Lower leg skin (tissue), 3 donors: ENCODE measurements around the gene RTN4RL1.

Experiments used
- POLR2A ChIP-seq, 2 donors: fragments of 450-650 bp; IDR thresholded peaks; one replicate each; pipeline ENCODE4 v1.6.1; 2016 to 2017; ENCODE audit warnings: antibody characterized with exemption in 2 of 2, mild to moderate bottlenecking in 1 of 2, moderate library complexity in 1 of 2
- TF ChIP-seq, protein P1 (sequence below), 3 donors: fragments of 450-650 bp; IDR thresholded peaks; one replicate each; pipeline ENCODE4 v1.5.1; 2016; ENCODE audit warnings: antibody characterized with exemption in 3 of 3, mild to moderate bottlenecking in 3 of 3, moderate library complexity in 2 of 3

DNA sequence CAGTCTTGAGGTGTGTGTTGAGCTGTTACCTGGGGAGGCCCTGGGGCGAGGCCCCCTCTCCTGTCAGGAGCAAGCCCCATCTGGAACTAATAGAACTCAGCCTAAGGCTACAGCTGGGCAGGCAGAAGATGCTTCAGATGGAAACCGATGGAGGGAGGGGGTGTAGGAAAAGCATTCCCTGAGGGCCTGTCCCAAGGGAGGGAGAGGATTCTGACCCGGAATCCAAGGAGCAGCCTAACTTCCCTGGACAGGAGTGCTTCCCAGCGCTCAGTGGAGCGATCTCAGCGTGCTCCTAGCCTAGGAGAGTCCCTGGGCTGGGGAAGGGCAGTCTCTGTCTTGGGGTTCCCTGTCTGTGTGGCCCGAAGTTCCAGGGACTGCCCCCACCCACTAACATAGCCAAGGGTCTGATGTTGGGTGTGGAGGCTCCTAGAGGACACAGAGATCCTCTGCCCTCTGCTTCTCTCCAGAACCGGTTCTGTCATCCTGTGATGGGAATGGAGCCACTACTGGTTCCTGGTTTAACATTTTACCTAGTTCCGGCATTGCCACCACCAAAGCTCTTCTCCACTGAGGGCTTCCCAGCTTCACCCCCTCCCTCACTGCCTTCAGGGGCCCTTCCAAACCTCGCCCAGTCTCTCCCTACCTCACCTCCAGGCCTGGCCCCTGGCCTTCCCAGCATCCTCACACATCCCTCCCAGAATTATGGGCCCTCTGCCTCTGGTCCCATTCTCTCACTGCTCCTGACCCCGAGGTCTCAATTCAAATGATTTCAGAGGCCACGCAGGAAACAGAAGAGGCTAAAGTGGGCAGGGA is 58.7 kb downstream of the RTN4RL1 start:
- TF ChIP-seq, protein P1, sequence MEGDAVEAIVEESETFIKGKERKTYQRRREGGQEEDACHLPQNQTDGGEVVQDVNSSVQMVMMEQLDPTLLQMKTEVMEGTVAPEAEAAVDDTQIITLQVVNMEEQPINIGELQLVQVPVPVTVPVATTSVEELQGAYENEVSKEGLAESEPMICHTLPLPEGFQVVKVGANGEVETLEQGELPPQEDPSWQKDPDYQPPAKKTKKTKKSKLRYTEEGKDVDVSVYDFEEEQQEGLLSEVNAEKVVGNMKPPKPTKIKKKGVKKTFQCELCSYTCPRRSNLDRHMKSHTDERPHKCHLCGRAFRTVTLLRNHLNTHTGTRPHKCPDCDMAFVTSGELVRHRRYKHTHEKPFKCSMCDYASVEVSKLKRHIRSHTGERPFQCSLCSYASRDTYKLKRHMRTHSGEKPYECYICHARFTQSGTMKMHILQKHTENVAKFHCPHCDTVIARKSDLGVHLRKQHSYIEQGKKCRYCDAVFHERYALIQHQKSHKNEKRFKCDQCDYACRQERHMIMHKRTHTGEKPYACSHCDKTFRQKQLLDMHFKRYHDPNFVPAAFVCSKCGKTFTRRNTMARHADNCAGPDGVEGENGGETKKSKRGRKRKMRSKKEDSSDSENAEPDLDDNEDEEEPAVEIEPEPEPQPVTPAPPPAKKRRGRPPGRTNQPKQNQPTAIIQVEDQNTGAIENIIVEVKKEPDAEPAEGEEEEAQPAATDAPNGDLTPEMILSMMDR (IDR thresholded peaks at IDR 0.05) = no peak
- no peak for TF ChIP-seq POLR2A (IDR thresholded peaks at IDR 0.05)
